Pons (tissue), 1 donor: ENCODE results near the gene ARRB1.
"Not testable (repeated sequence)": the region's sequence is repeated elsewhere in the genome, so short reads cannot be mapped to it uniquely, and the experiment has no call there.

Experiments
- DNase-seq: peaks from one replicate; pipeline ENCODE4 v3.0.0-alpha.2; 2016; ENCODE audit warnings: low spot score

ARRB1 gene

GRCh38 chr11:75344186-75344585 lies 7.3 kb downstream of the ARRB1 start:
- DNase-seq, result no peak

- no peak for DNase-seq
These were observed 8.2 kb downstream of the ARRB1 start for GRCh38 chr11:75342966-75343870.

- no peak for DNase-seq
These were observed 9.1 kb downstream of the ARRB1 start for GRCh38 chr11:75342231-75342918.

- no peak for DNase-seq
These were observed 9.8 kb downstream of the ARRB1 start for GRCh38 chr11:75341612-75342011.

GRCh38 chr11:75339685-75340409 lies 11.6 kb downstream of the ARRB1 start:
- DNase-seq, result no peak

- DNase-seq, result no peak
These were observed 12.8 kb downstream of the ARRB1 start for GRCh38 chr11:75338516-75339208.

GRCh38 chr11:75337195-75337654 lies 14.2 kb downstream of the ARRB1 start:
- no peak for DNase-seq

- no peak for DNase-seq
These were observed 16.5 kb downstream of the ARRB1 start for GRCh38 chr11:75334976-75335375.

GRCh38 chr11:75334402-75334891 lies 17.0 kb downstream of the ARRB1 start:
- no peak for DNase-seq

- no peak for DNase-seq
These were observed 17.7 kb downstream of the ARRB1 start for GRCh38 chr11:75333807-75334140.

GRCh38 chr11:75333022-75333806 lies 18.2 kb downstream of the ARRB1 start:
- no peak for DNase-seq

- not testable (repeated sequence) for DNase-seq
These were observed 19.7 kb downstream of the ARRB1 start for GRCh38 chr11:75331761-75332160.

- not testable (repeated sequence) for DNase-seq
These were observed 20.2 kb downstream of the ARRB1 start for GRCh38 chr11:75331304-75331703.

- DNase-seq, result not testable (repeated sequence)
These were observed 20.6 kb downstream of the ARRB1 start for GRCh38 chr11:75330886-75331285.

- DNase-seq, result no peak
These were observed 21.2 kb downstream of the ARRB1 start for GRCh38 chr11:75330291-75330690.

GRCh38 chr11:75328426-75329277 lies 22.8 kb downstream of the ARRB1 start:
- DNase-seq, result peak; percentile 84

GRCh38 chr11:75326439-75326810 lies 25.0 kb downstream of the ARRB1 start:
- no peak for DNase-seq

GRCh38 chr11:75325713-75326438 lies 25.6 kb downstream of the ARRB1 start:
- peak; percentile 58 for DNase-seq

GRCh38 chr11:75324740-75325139 lies 26.7 kb downstream of the ARRB1 start:
- no peak for DNase-seq
